HCT116 (cell line): Measurements from ENCODE around the gene SLC38A8. TPM values are rescaled to one million over a fixed set of nuclear protein-coding genes. Genes with fewer than 3 reads are reported as not detected.

Experiments
- ATAC-seq: fragments of 200-7000 bp; cut with Tn5 transposase; 2 replicates; pipeline ENCODE4 v1.9.1; 2020; ENCODE audit warnings: mild to moderate bottlenecking, moderate library complexity
- Bru-seq: library from RNA; stranded (reverse); fragments of 400-500 nt; gene quantifications from one replicate; lab custom pipeline; 2021; lab: Mats Ljungman, UMichigan
- BruChase-seq, 2 experiments: library from RNA; stranded (reverse); fragments of 400-500 nt; gene quantifications; one replicate each; lab custom pipeline; 2021; lab: Mats Ljungman, UMichigan
- BruUV-seq: library from RNA; stranded (reverse); fragments of 400-500 nt; replicated peaks from 2 replicates; lab custom pipeline; 2021; lab: Mats Ljungman, UMichigan
- CTCF ChIA-PET: fragments of 300-600 bp; sonication (Branson Sonifier 250); formaldehyde crosslinking; loops from one replicate; lab custom pipeline; 2021; ENCODE audit warnings: antibody characterized with exemption; lab: Charles Lee
- POLR2A ChIA-PET: fragments of 300-600, 350-600 bp; sonication (Branson Sonifier 250); formaldehyde crosslinking; loops from one replicate; lab custom pipeline; 2021; ENCODE audit warnings: antibody characterized with exemption; lab: Charles Lee
- RAD21 ChIA-PET, 2 experiments: fragments of 300-600 bp; sonication (Branson Sonifier 250); formaldehyde crosslinking; loops; one replicate each; lab custom pipeline; 2023; ENCODE audit warnings: low total read pairs in 2 of 2; ENCODE audit not compliant: uncharacterized antibody in 2 of 2, unreplicated experiment in 2 of 2, low non-redundant PET in 1 of 2; lab: Charles Lee
- DNase-seq: peaks from one replicate; pipeline ENCODE4 v3.0.0-alpha.2; 2010; ENCODE audit warnings: low read depth, low spot score
- H2AFZ ChIP-seq: fragments of 200-600 bp; shearing (Covaris generic), sonication (generic); 2 replicates; pipeline ENCODE4 v1.6.1; 2017; ENCODE audit warnings: low read depth, mixed run types, mixed read lengths, antibody characterized with exemption, low read length; ENCODE audit not compliant: poor library complexity, severe bottlenecking
- H3K27ac ChIP-seq: 2 replicates; pipeline ENCODE4 v1.5.1; 2012; ENCODE audit warnings: low read depth, low read length
- H3K27me3 ChIP-seq: fragments of 200-600 bp; sonication (generic); 2 replicates; pipeline ENCODE4 v1.6.1; 2016; ENCODE audit warnings: mixed run types, low read length, mixed read lengths; ENCODE audit not compliant: insufficient read depth
- H3K36me3 ChIP-seq, 2 experiments: fragments of 200-500 bp in 1 of 2; fragments of 200-600 bp in 1 of 2; sonication (Bioruptor generic) in 1 of 2; sonication (generic) in 1 of 2; 2 replicates each; pipeline versions ENCODE4 v1.5.1 to v1.6.1; 2014 to 2016; ENCODE audit warnings: low read length in 2 of 2, inconsistent platforms in 1 of 2, mixed read lengths in 1 of 2, mixed run types in 1 of 2; ENCODE audit not compliant: insufficient read depth in 2 of 2, control insufficient read depth in 1 of 2
- H3K4me1 ChIP-seq, 2 experiments: fragments of 200-600 bp in 1 of 2; sonication (generic) in 1 of 2; 2 replicates each; pipeline versions ENCODE4 v1.5.1 to v1.6.1; 2012 to 2017; ENCODE audit warnings: low read length in 2 of 2, inconsistent platforms in 1 of 2, mild to moderate bottlenecking in 1 of 2, mixed read lengths in 1 of 2, mixed run types in 1 of 2, moderate library complexity in 1 of 2; ENCODE audit not compliant: insufficient read depth in 2 of 2, control insufficient read depth in 1 of 2
- H3K4me2 ChIP-seq: fragments of 200-600 bp; sonication (generic); 2 replicates; pipeline ENCODE4 v1.6.1; 2017; ENCODE audit warnings: mixed run types, low read length, mixed read lengths
- H3K4me3 ChIP-seq, 2 experiments: fragments of 200-600 bp in 1 of 2; sonication (generic) in 1 of 2; replicated peaks in 1 of 2; 2 replicates each; pipeline ENCODE4 v1.5.1; 2011 to 2016; ENCODE audit warnings: low read length in 2 of 2, control low read depth in 1 of 2, low read depth in 1 of 2, mild to moderate bottlenecking in 1 of 2, mixed read lengths in 1 of 2, mixed run types in 1 of 2
- H3K79me2 ChIP-seq: fragments of 200-600 bp; sonication (generic); 2 replicates; pipeline ENCODE4 v1.6.1; 2017; ENCODE audit warnings: mild to moderate bottlenecking, mixed run types, low read length, moderate library complexity, mixed read lengths; ENCODE audit not compliant: insufficient read depth
- H3K9ac ChIP-seq: fragments of 200-600 bp; sonication (generic); 2 replicates; pipeline ENCODE4 v1.6.1; 2016; ENCODE audit warnings: low read length, mixed read lengths
- H3K9me2 ChIP-seq: fragments of 200-600 bp; sonication (generic), shearing (Covaris generic); 2 replicates; pipeline ENCODE4 v1.6.1; 2017; ENCODE audit warnings: mixed run types, mild to moderate bottlenecking, moderate library complexity; ENCODE audit not compliant: insufficient read depth
- H3K9me3 ChIP-seq, 2 experiments: fragments of 200-500 bp in 1 of 2; fragments of 200-600 bp in 1 of 2; sonication (Bioruptor generic) in 1 of 2; sonication (generic) in 1 of 2; 2 replicates each; pipeline ENCODE4 v1.6.1; 2014 to 2017; ENCODE audit warnings: low read length in 2 of 2, mixed read lengths in 2 of 2, inconsistent platforms in 1 of 2, low read depth in 1 of 2, mild to moderate bottlenecking in 1 of 2, mixed run types in 1 of 2, moderate library complexity in 1 of 2; ENCODE audit not compliant: control insufficient read depth in 1 of 2, insufficient read depth in 1 of 2
- H4K20me1 ChIP-seq: fragments of 200-600 bp; sonication (generic), shearing (Covaris generic); 2 replicates; pipeline ENCODE4 v1.6.1; 2017; ENCODE audit warnings: mixed run types, mild to moderate bottlenecking, moderate library complexity; ENCODE audit not compliant: insufficient read depth
- EGR1 ChIP-seq: IDR thresholded peaks from 2 replicates; pipeline ENCODE4 v1.6.1; 2012; ENCODE audit warnings: low read depth
- ELF1 ChIP-seq: IDR thresholded peaks from 2 replicates; pipeline ENCODE4 v1.6.1; 2012; ENCODE audit warnings: low read depth, borderline replicate concordance
- EZH2 ChIP-seq: fragments of 200-600 bp; sonication (generic); IDR thresholded peaks from 2 replicates; pipeline ENCODE4 v1.6.1; 2017; ENCODE audit warnings: antibody characterized with exemption, mixed run types
- EZH2phosphoT487 ChIP-seq: fragments of 200-600 bp; IDR thresholded peaks from 2 replicates; pipeline ENCODE4 v1.6.1; 2018; ENCODE audit warnings: antibody characterized with exemption, borderline replicate concordance
- FOSL1 ChIP-seq: IDR thresholded peaks from 2 replicates; pipeline ENCODE4 v1.6.1; 2012; ENCODE audit warnings: low read depth
- JUND ChIP-seq: IDR thresholded peaks from 2 replicates; pipeline ENCODE4 v1.6.1; 2012
- ZFX ChIP-seq: fragments of 450-650 bp; IDR thresholded peaks from 2 replicates; pipeline ENCODE4 v1.6.1; 2017
- ZNF274 ChIP-seq: fragments of 200-500 bp; sonication (Bioruptor generic); IDR thresholded peaks from 2 replicates; pipeline ENCODE4 v1.6.1; 2014; ENCODE audit warnings: mild to moderate bottlenecking, low read depth, low read length, inconsistent platforms
- intact Hi-C: fragments of 100-400 bp; cut with micrococcal nuclease; formaldehyde crosslinking; loops from 2 replicates; pipeline ENCODE4 v1.10.0; 2022
- long read RNA-seq: library from polyadenylated mRNA; unstranded; transcript quantifications from one replicate; pipeline ENCODE4 v2.0.0, GENCODE V29; 2021; ENCODE audit not compliant: unreplicated experiment
- polyA plus RNA-seq: library from polyadenylated mRNA; unstranded; fragments of >200 nt; gene quantifications from 2 replicates; pipeline ENCODE4 v1.2.1, GENCODE V29; 2012; ENCODE audit warnings: missing spikeins
- total RNA-seq: library from RNA; stranded (reverse); gene quantifications from one replicate; pipeline ENCODE4 v1.2.1, GENCODE V29; 2021; ENCODE audit not compliant: unreplicated experiment
- TF ChIP-seq, protein P1 (sequence below): IDR thresholded peaks from 2 replicates; pipeline ENCODE4 v1.6.1; 2012
- TF ChIP-seq, protein P2 (sequence below): IDR thresholded peaks from 2 replicates; pipeline ENCODE4 v1.6.1; 2011; ENCODE audit warnings: mild to moderate bottlenecking, low read length, moderate library complexity; ENCODE audit not compliant: insufficient replicate concordance; ENCODE audit errors: extremely low read depth

Gene SLC38A8
- total RNA-seq, result not detected
- polyA plus RNA-seq, result 0.32 TPM in 1 of 2 replicates, not detected in the other
- percentile 25 among the genes with signal in this experiment for Bru-seq, nascent RNA
- percentile 31 among the genes with signal in this experiment for BruChase-seq, experiment 1, labeled RNA remaining after a 6-hour chase
- BruChase-seq, experiment 2, labeled RNA remaining after a 2-hour chase, result percentile 28 among the genes with signal in this experiment
- long read RNA-seq, partial matches to known transcripts, result 0 of 1 reads
- long read RNA-seq, other reads (novel, unspliced or antisense), result 1 of 1 reads

GRCh38 chr16:84042308-84042878, at the start of gene SLC38A8:
TSS of gene SLC38A8 (minus strand) at chr16:84042795. CDS start at chr16:84042157, 638 bp downstream.
- Histone ChIP-seq H3K36me3 (no peaks in the 10 kb centered on the region), H3K9me2 (no peaks in the 10 kb centered on the region), H3K79me2 (no peaks in the 10 kb centered on the region), H3K4me2 (no peak within 1 kb of the TSS), H3K27ac (no peak within 1 kb of the TSS), H3K4me1 (peaks cover 2 to 5% of the 10 kb centered on the region in 2 experiments; a peak in 1 of 4 replicates), H2AFZ (no peak within 1 kb of the TSS), H4K20me1 (no peaks in the 10 kb centered on the region), H3K4me3 (no peak within 1 kb of the TSS), H3K9me3 (no peaks in the 10 kb centered on the region), H3K9ac (no peak within 1 kb of the TSS), H3K27me3 (no peaks in the 10 kb centered on the region; the same call in 1 of the 2 replicates)
- POLR2A ChIA-PET, result interaction anchor here (2.0 kb wide), 1 partner anchor 28 kb away, joined by 7 read pairs; no protein-coding TSS in a partner anchor
- intact Hi-C loops, result no loop called here
- RAD21 ChIA-PET, result interaction anchor here in 1 of 2 experiments (2.1 kb wide), 1 partner anchor 86 kb away, joined by 7 read pairs; no protein-coding TSS in a partner anchor
- TF ChIP-seq ZNF274 (no peak), EGR1 (no peak), JUND (no peak), ELF1 (no peak), EZH2 (no peak), ZFX (no peak)
- CTCF ChIA-PET, result interaction anchor here (1.2 to 1.5 kb wide), 2 partner anchors 28 to 87 kb away, joined by 3 read pairs; no protein-coding TSS in a partner anchor
- BruUV-seq, result no TSS peak
- DNase-seq, result no peak
- no peak for ATAC-seq

DNA sequence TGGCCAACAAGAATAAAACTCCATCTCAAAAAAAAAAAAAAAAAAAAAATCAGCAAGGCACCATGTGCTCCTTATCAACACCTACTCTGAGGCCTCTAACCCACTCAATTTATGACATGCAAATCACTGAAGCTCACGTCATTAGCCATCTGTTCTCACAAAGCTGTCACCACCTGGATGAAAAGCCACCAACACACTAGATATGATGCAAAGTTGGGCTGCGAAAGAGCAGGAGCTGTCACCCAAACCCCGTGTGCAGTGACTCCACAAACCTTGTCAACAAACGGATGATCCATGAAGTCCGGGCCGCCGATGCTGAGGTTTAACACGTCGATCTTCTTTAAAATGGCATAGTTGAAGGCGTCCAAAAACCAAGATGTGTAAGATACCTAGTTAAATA, 48.9 kb upstream of the SLC38A8 start:
- Histone ChIP-seq H3K27ac (no peak overlapping the region), H3K9ac (no peak overlapping the region), H3K4me3 (no peak overlapping the region), H3K27me3 (no peaks in the 10 kb centered on the region), H4K20me1 (no peaks in the 10 kb centered on the region), H3K36me3 (peaks cover 42 to 66% of the 10 kb centered on the region in 2 experiments; a peak in 3 of 4 replicates), H3K79me2 (no peaks in the 10 kb centered on the region), H2AFZ (no peak overlapping the region), H3K4me2 (no peak overlapping the region), H3K4me1 (no peaks in the 10 kb centered on the region), H3K9me2 (no peaks in the 10 kb centered on the region), H3K9me3 (no peaks in the 10 kb centered on the region)
- DNase-seq, result no peak
- ATAC-seq, result no peak
- ChIA-PET CTCF (no interaction called here), RAD21 (no interaction called here), POLR2A (no interaction called here)
- BruUV-seq, result no TSS peak
- intact Hi-C loops, result no loop called here
- TF ChIP-seq ZFX (no peak), EZH2 (no peak), JUND (no peak), EZH2phosphoT487 (no peak), ELF1 (no peak), EGR1 (no peak), FOSL1 (no peak)
- TF ChIP-seq, protein P1, sequence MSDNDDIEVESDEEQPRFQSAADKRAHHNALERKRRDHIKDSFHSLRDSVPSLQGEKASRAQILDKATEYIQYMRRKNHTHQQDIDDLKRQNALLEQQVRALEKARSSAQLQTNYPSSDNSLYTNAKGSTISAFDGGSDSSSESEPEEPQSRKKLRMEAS, result no peak
- TF ChIP-seq, protein P2, sequence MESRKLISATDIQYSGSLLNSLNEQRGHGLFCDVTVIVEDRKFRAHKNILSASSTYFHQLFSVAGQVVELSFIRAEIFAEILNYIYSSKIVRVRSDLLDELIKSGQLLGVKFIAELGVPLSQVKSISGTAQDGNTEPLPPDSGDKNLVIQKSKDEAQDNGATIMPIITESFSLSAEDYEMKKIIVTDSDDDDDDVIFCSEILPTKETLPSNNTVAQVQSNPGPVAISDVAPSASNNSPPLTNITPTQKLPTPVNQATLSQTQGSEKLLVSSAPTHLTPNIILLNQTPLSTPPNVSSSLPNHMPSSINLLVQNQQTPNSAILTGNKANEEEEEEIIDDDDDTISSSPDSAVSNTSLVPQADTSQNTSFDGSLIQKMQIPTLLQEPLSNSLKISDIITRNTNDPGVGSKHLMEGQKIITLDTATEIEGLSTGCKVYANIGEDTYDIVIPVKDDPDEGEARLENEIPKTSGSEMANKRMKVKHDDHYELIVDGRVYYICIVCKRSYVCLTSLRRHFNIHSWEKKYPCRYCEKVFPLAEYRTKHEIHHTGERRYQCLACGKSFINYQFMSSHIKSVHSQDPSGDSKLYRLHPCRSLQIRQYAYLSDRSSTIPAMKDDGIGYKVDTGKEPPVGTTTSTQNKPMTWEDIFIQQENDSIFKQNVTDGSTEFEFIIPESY, result no peak
